Gastrocnemius medialis (tissue), 4 donors: ENCODE measurements around the gene ZNF146. TPM values are rescaled to one million over a fixed set of nuclear protein-coding genes. Genes with fewer than 3 reads are reported as not detected.
"Not testable (repeated sequence)": the region's sequence is repeated elsewhere in the genome, so short reads cannot be mapped to it uniquely, and the experiment has no call there.

Experiments
- ATAC-seq, 2 donors: fragments of 150-250 bp; one replicate each; pipeline ENCODE4 v1.9.1; 2016
- DNase-seq, 2 donors: peaks; one replicate each; pipeline ENCODE4 v3.0.0-alpha.2; 2019
- H3K27ac ChIP-seq, 4 donors: fragments of 200-600 bp; sonication (generic); 1 replicate in 1 of 4; 2 replicates in 3 of 4; pipeline ENCODE4 v1.5.1; 2016 to 2018; ENCODE audit warnings: mild to moderate bottlenecking in 2 of 4, moderate library complexity in 1 of 4
- H3K27me3 ChIP-seq, 3 donors: fragments of 200-600 bp; sonication (generic) in 2 of 3; 1 replicate in 1 of 3; 2 replicates in 2 of 3; pipeline versions ENCODE4 v1.5.1 to v1.6.0; 2016 to 2019; ENCODE audit warnings: mild to moderate bottlenecking in 1 of 3, moderate library complexity in 1 of 3
- H3K36me3 ChIP-seq, 2 donors: fragments of 200-600 bp; sonication (generic) in 1 of 2; one replicate each; pipeline ENCODE4 v1.5.1; 2017 to 2018
- H3K4me1 ChIP-seq, 2 donors: fragments of 200-600 bp; sonication (generic) in 1 of 2; one replicate each; pipeline ENCODE4 v1.5.1; 2016 to 2017; ENCODE audit warnings: mild to moderate bottlenecking in 2 of 2
- H3K4me3 ChIP-seq, 4 donors: fragments of 200-600 bp; sonication (generic) in 3 of 4; 1 replicate in 1 of 4; 2 replicates in 3 of 4; pipeline ENCODE4 v1.5.1; 2016 to 2019; ENCODE audit warnings: mild to moderate bottlenecking in 2 of 4
- H3K9me3 ChIP-seq, 3 donors: fragments of 200-600 bp; sonication (generic) in 2 of 3; 1 replicate in 1 of 3; 2 replicates in 2 of 3; pipeline ENCODE4 v1.5.1; 2016 to 2019
- CTCF ChIP-seq, 5 experiments: fragments of 450-650 bp in 3 of 5; fragments of 200-600 bp in 2 of 5; sonication (generic) in 2 of 5; IDR thresholded peaks in 4 of 5; conservative IDR thresholded peaks in 1 of 5; 1 replicate in 4 of 5; 2 replicates in 1 of 5; pipeline ENCODE4 v1.5.1; 2016 to 2019; ENCODE audit warnings: antibody characterized with exemption in 5 of 5, mild to moderate bottlenecking in 3 of 5, moderate library complexity in 3 of 5
- POLR2A ChIP-seq, 2 donors: fragments of 450-650 bp; IDR thresholded peaks; one replicate each; pipeline ENCODE4 v1.6.1; 2017; ENCODE audit warnings: antibody characterized with exemption in 2 of 2, mild to moderate bottlenecking in 2 of 2, moderate library complexity in 2 of 2
- in situ Hi-C, 4 donors: fragments of 200-750 bp; cut with MboI; loops; one replicate each; pipeline versions ENCODE4 v1.15.0 to v1.8.0; 2017; ENCODE audit warnings: low sequenced_read_pairs in 4 of 4
- intact Hi-C: fragments of 100-400 bp; cut with DNase I; formaldehyde crosslinking; loops from one replicate; pipeline ENCODE4 v1.15.1; 2023; ENCODE audit warnings: low total_unique reads
- total RNA-seq, 4 donors: library from RNA; depleted of rRNA; stranded (reverse); fragments of >200 nt; gene quantifications; one replicate each; pipeline versions ENCODE4 v1.1.0 to v1.2.3, GENCODE V29; 2016

ZNF146 gene
- total RNA-seq, 4 donors from 2014 or later = 47.8 to 108 (median 91.2) TPM

- Histone ChIP-seq H3K36me3 (no peaks in the 10 kb centered on the region), H3K4me1 (no peaks in the 10 kb centered on the region), H3K27me3 (no peaks in the 10 kb centered on the region), H3K9me3 (no peaks in the 10 kb centered on the region), H3K27ac (no peak overlapping the region), H3K4me3 (no peak overlapping the region)
- in situ Hi-C loops = no loop called here
- TF ChIP-seq CTCF (IDR thresholded peaks at IDR 0.05 in 4 of 5, conservative IDR thresholded peaks at IDR 0.05 in 1 of 5) = no peak
- TF ChIP-seq POLR2A (IDR thresholded peaks at IDR 0.05) = no peak
- DNase-seq (peak in 1 of 2 donors; percentile 4), ATAC-seq (no peak)
- intact Hi-C loops = no loop called here
Measured at GRCh38 chr19:36266375-36266961, 51.6 kb downstream of the ZNF146 start.

GRCh38 chr19:36267061-36267845, 52.3 kb downstream of the ZNF146 start:
- DNase-seq (peak in 1 of 2 donors; percentile 4), ATAC-seq (no peak)
- in situ Hi-C loops (no loop called here), intact Hi-C loops (no loop called here)
- no peak overlapping the region for H3K4me3 ChIP-seq
- no peaks in the 10 kb centered on the region for H3K36me3 ChIP-seq
- TF ChIP-seq CTCF (IDR thresholded peaks at IDR 0.05 in 4 of 5, conservative IDR thresholded peaks at IDR 0.05 in 1 of 5) (no peak), POLR2A (IDR thresholded peaks at IDR 0.05) (no peak)
- no peak overlapping the region for H3K27ac ChIP-seq
- H3K27me3 ChIP-seq = no peaks in the 10 kb centered on the region
- no peaks in the 10 kb centered on the region for H3K9me3 ChIP-seq
- no peaks in the 10 kb centered on the region for H3K4me1 ChIP-seq

- in situ Hi-C loops, H3K36me3 ChIP-seq, H3K27ac ChIP-seq, H3K4me1 ChIP-seq, intact Hi-C loops, H3K27me3 ChIP-seq, ATAC-seq, H3K9me3 ChIP-seq, H3K4me3 ChIP-seq: not testable (repeated sequence)
- DNase-seq = peak in 1 of 2 donors; percentile 5
Measured at GRCh38 chr19:36268081-36268480, 53.2 kb downstream of the ZNF146 start.

GRCh38 chr19:36268591-36268990, 53.7 kb downstream of the ZNF146 start:
- H3K9me3 ChIP-seq, H3K4me1 ChIP-seq, ATAC-seq, H3K27me3 ChIP-seq, H3K36me3 ChIP-seq, in situ Hi-C loops, intact Hi-C loops, H3K27ac ChIP-seq: not testable (repeated sequence)
- DNase-seq = peak in 1 of 2 donors; percentile 6
- peak overlapping the region in 1 of 4 donors; percentile 29 for H3K4me3 ChIP-seq

- H3K4me3 ChIP-seq, H3K27me3 ChIP-seq, intact Hi-C loops, in situ Hi-C loops, H3K9me3 ChIP-seq, H3K4me1 ChIP-seq, DNase-seq, ATAC-seq, H3K27ac ChIP-seq, H3K36me3 ChIP-seq: not testable (repeated sequence)
Measured at GRCh38 chr19:36269295-36269694, 54.4 kb downstream of the ZNF146 start.

Other genes starting within 250 kb of the ZNF146 start
- gene SDHAF1, start 219.9 kb upstream of the ZNF146 start, total RNA-seq = 10 to 100 TPM; 42.8 to 54.9 (median 49.9) TPM
- under 1 TPM in 1 of 4 donors, not detected in 3; 0.36 TPM for gene SYNE4, start 206.3 kb upstream of the ZNF146 start, total RNA-seq
- 10 to 100 TPM; 10.6 to 50.1 (median 19.0) TPM for gene ALKBH6, start 200.9 kb upstream of the ZNF146 start, total RNA-seq
- 1 to 10 TPM in 3 of 4 donors, under 1 TPM in 1; 0.61 to 3.2 (median 1.8) TPM for gene CLIP3, start 182.2 kb upstream of the ZNF146 start, total RNA-seq
- 10 to 100 TPM in 1 of 4 donors, 1 to 10 TPM in 3; 6.1 to 10.5 (median 6.1) TPM for gene THAP8, start 160.8 kb upstream of the ZNF146 start, total RNA-seq
- gene WDR62, start 160.2 kb upstream of the ZNF146 start, total RNA-seq = 1 to 10 TPM in 2 of 4 donors, under 1 TPM in 2; 0.20 to 2.1 (median 1.0) TPM
- not detected for gene OVOL3, start 104.0 kb upstream of the ZNF146 start, total RNA-seq
- gene POLR2I, start 100.2 kb upstream of the ZNF146 start, total RNA-seq = 10 to 100 TPM; 61.0 to 88.7 (median 79.4) TPM
- 100 to 1,000 TPM in 2 of 4 donors, 10 to 100 TPM in 2; 57.4 to 122 (median 96.7) TPM for gene TBCB, start 99.6 kb upstream of the ZNF146 start, total RNA-seq
- 100 to 1,000 TPM in 3 of 4 donors, 10 to 100 TPM in 1; 94.8 to 252 (median 165) TPM for gene CAPNS1, start 75.0 kb upstream of the ZNF146 start, total RNA-seq
- 100 to 1,000 TPM; 165 to 421 (median 223) TPM for gene COX7A1, start 62.7 kb upstream of the ZNF146 start, total RNA-seq
- gene ZNF565, start 441 bp upstream of the ZNF146 start, total RNA-seq = 1 to 10 TPM; 1.7 to 5.3 (median 2.3) TPM
- 1 to 10 TPM in 1 of 4 donors, under 1 TPM in 3; 0.67 to 1.9 (median 0.74) TPM for gene ZFP14, start 164.1 kb downstream of the ZNF146 start, total RNA-seq
- under 1 TPM; 0.10 to 0.98 (median 0.92) TPM for gene ZFP82, start 203.5 kb downstream of the ZNF146 start, total RNA-seq